Fibroblast of pulmonary artery (primary cell): ENCODE measurements around the gene ZBTB25.

ENCODE experiments used
- DNase-seq: peaks from one replicate; pipeline ENCODE4 v3.0.0-alpha.2; 2010; ENCODE audit warnings: low read depth
- H3K4me3 ChIP-seq: replicated peaks from 2 replicates; pipeline ENCODE4 v1.5.1; 2011; ENCODE audit warnings: low read depth, mild to moderate bottlenecking, control low read depth, low read length, moderate library complexity
- CTCF ChIP-seq: IDR thresholded peaks from 2 replicates; pipeline ENCODE4 v1.5.1; 2011; ENCODE audit warnings: mild to moderate bottlenecking, control low read depth, low read length, inconsistent platforms; ENCODE audit errors: missing control alignments

Gene ZBTB25

DNA sequence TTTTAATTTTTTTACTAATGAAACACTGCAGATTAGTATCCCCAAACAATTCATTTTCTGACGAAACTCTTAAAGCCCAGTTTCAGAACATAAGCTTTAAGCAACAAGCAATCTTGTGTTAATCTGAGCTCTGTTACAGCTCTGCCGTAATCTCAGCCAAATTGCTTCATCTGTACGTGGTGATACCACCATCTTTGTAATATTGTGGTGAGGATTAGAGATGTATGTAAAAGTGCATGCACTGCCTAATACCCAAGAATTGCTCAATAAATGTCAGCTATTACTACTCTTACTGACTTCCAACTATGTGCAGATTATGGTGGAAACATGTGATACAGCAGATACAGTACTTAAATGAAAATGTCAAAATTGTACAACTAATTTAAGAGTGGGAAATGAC, 36.5 kb downstream of the ZBTB25 start:
- no peak for TF ChIP-seq CTCF
- no peak for DNase-seq
- no peak overlapping the region for H3K4me3 ChIP-seq

DNA sequence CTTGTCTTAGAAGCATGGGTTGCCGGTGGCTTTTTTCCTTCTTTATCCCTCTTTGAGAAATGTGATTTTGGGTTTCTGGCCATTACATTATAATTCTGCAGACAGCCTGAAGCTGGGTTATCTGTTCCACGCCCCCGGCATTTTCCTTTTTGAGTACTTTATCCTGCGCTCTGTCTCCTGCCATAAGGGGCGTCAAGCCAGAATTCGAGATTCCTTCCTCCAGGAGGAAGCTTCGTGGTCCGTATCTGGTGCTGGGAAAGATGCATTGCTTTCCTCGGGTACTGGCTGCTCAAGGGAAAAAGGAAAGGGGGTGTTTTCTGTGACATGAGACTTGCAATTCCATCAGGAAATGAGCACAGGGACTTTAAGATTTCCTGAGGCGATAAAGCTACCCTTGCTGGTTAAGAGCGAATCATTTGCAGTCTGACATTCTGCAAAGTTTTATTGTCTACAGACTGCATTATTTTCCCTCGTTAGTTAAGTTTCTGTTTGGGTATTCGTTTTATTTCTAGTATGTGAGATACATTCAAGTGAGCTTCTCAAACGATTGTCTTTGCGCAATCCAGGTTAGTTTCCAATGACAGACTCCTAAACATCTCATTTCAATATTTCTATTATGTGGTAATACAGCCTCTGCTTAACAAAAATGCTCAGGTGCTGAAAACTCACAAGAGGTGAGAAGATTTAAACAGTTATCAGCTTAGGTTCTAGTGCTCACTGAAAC, 37.6 kb downstream of the ZBTB25 start:
- DNase-seq, result peak; percentile 52
- TF ChIP-seq CTCF, result peak; percentile 37
- peak overlapping the region; percentile 70 for H3K4me3 ChIP-seq

- peak within 1 kb of the TSS; percentile 70 for H3K4me3 ChIP-seq
- no peak for DNase-seq
- TF ChIP-seq CTCF, result no peak
These were observed 38.3 kb downstream of the ZBTB25 start, which contains the start of gene AKAP5 for GRCh38 chr14:64465191-64465822. Gene AKAP5 (plus strand): TSS chr14:64465499. CDS start chr14:64468395, 2,896 bp downstream.

GRCh38 chr14:64464651-64465050, 39.0 kb downstream of the ZBTB25 start:
- no peak for DNase-seq

GRCh38 chr14:64463873-64464272, 39.8 kb downstream of the ZBTB25 start:
- no peak for DNase-seq
- H3K4me3 ChIP-seq, result no peak overlapping the region
- no peak for TF ChIP-seq CTCF

More at GRCh38 chr14:64464651-64465050, 39.0 kb downstream of the ZBTB25 start:
- TF ChIP-seq CTCF, result no peak
- peak overlapping the region; percentile 70 for H3K4me3 ChIP-seq

DNA sequence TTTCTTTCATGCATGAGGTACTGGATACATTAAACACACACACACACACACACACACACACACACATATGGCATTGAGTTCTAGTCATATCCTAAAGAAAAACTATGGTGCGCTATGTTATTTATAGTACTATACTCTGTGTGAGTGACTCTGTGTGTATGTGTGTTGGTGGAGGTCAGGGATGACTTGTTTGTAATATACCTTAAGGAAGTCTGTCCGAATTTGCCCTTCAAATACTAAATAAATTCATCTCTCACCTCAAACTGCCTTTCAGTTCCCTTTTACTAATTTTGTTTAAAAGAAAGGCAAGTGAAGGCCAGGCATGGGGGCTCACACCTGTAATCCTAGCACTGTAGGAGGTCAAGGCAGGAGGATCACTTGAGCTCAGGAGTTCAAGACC, 40.4 kb downstream of the ZBTB25 start:
- TF ChIP-seq CTCF, result no peak
- DNase-seq, result no peak
- no peak overlapping the region for H3K4me3 ChIP-seq
